ENCODE data around the gene FCN2.

FCN2 gene

GRCh38 chr9:134912126-134912840 is 31.7 kb downstream of the FCN2 start:
- no peak for DNase-seq (ENCODE audit: low spot score)

GRCh38 chr9:134913041-134913712 is 32.6 kb downstream of the FCN2 start:
- DNase-seq (ENCODE audit: low spot score) = no peak

DNA sequence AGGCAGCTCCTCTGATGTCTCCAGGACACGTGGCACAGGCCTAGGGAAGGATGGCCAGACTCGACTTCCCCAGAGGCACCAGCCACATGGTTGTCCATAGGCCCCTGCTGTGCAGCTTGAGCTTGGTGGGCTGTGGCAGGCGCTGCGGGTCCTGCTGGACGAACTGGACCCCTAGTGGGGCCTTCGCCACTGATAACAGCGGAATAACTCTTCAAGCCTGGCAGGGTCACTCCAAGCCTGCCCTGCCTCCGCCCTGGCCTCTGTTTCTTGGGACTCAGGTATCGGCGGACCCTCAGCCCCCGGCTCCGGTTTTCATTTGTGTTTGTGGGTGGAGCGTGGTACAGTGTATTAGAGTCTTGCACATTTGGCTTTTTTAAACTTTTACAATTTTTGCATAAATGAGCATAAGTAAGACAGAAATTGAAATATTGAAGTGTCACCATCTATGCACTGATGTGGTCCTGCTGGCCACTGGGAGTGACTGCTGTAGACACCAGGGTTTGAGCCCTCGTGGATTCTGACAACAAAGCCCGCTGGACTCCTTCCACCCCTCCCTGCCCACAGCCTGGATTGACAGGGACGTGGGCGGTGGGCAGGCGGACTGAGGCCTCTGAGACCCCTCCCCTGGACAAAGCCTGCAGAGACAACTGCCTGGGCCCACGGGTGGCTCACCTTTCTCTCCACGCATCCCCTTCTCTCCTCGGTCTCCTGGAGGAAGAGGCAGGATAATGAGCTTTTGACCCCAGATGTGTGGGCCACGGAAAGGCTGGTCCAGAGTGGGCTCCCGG is 33.3 kb downstream of the FCN2 start:
- DNase-seq (ENCODE audit: low spot score) = no peak

DNA sequence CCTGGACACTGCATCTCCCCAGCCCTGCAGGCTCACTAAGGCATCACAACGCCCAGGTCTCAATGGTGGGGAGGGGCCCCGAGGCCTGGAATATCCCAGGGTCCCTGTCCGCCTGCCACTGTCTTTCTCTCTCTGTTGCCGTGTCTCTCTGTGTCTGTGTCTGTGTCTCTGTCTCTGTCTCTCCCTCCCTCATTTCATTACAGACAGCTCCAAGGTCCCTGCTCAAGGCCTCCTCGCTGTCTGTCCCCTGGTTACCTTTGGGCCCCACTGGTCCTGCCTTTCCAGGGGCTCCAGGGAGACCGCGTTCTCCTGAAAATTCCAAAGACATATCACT is 33.9 kb downstream of the FCN2 start:
- no peak for DNase-seq (ENCODE audit: low spot score)

DNA sequence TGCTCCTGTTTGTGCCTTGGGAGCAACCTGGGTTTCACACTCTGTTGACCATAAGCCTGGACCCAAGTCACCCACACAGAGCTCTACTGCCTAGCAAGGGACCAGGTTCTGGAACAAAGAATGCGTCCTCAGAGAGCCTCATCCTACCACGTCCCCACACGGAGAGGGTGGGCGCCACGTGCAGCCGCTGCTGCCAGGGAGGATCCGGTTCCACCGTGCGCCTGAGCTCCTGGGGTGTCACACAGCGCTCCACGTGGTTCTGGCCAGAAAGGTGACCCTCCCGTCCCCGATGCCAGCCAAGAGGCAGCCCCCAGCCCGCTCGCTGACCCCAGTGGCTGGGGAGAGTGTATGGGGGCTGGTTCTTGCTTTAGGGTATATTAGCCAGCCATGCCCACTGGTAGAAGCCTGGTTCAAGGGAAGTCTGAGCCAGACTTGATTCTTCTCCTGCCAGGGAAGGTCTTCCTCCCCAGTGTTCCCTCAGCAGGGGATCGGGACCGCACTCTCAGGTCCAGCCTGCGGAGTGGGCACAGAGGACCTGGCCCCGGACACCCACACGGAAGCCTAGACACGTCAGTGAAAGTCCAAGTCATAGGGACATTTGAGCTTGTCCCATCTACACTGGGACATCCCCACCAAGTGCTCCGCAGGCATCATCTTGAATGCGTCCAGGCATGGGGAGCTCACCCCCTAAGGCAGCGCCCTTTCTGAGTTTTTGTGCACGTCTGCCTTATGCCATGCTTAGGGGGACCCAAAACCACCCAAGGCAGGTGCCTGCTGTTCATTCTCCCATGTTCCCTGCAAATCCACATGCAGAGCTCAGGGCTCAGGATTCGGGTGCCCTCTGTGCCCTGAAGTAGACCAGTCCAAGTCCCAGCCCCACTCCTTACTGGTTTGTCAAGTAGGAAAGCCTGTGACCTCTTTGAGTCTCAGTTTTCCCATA is 34.7 kb downstream of the FCN2 start:
- no peak for DNase-seq (ENCODE audit: low spot score)

DNA sequence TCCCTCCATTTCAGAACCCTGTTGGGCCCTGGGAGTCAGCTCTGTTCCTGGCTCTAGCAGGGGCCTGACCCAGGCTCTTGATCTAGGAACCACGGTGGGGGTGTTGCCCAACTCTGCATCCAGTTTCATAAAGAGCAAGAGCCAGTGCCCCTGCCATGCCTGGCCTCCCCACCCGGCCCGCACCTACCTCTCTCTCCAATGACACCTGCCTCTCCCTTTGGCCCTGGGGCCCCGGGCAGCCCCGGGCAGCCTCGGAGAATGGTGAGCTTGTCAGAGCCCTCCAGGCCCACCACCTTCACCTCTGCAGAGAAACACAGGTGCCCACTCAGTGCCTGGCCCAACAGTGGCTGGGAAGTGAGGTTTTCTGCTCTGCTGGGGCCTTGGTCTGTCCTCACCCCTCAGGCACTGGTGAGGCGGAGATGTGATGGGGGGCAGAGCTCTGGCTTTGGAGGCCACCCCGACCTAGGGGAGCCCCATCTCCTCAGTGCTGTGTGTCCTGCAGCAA is 35.6 kb downstream of the FCN2 start:
- DNase-seq (ENCODE audit: low spot score) = no peak

- DNase-seq (ENCODE audit: low spot score) = no peak
Measured at GRCh38 chr9:134917431-134918373, 37.1 kb downstream of the FCN2 start, which contains the start of gene FCN1. Gene FCN1, minus strand, starts transcription at chr9:134917912. Its CDS starts 41 bp downstream, at chr9:134917871.

DNA sequence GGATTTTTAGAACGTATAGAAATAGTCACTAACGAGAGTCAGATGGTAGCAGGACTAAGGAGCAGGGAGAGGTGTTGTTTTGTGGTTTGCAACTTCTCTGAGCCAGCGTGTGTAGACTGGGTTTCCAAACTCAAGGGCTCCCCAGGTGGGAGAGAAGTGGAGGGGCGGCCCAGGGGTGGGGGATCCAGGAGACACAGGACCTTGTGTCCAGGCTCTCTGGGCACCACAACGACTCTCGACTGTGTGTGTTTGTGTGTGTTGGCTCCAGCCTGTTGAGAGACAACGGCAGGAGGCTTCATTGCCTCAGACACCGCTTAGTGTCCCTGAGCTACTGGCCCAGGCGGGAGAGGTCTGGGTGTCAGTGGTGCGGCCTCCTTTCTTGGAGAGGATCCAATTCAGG is 38.0 kb downstream of the FCN2 start:
- no peak for DNase-seq (ENCODE audit: low spot score)

DNA sequence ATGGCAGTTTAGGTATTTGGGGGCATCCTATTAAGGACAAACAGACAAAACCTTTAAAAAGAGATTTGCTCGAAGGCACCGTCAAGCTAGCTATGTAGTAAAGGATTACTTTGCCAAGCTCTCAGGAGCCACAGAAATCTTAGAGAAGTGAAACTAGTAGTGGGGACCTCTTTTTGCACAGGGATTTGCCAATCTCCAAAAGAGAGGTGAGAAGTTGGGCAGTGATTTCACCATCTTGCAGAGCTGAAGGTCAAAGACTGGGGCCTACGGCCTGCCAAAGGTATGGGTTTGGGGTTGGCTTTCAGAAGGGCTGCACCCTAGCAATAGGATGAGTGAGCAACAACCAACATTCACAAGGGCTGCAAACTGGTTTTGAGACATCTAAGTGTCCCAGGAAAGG is 38.7 kb downstream of the FCN2 start:
- DNase-seq (ENCODE audit: low spot score) = no peak

DNA sequence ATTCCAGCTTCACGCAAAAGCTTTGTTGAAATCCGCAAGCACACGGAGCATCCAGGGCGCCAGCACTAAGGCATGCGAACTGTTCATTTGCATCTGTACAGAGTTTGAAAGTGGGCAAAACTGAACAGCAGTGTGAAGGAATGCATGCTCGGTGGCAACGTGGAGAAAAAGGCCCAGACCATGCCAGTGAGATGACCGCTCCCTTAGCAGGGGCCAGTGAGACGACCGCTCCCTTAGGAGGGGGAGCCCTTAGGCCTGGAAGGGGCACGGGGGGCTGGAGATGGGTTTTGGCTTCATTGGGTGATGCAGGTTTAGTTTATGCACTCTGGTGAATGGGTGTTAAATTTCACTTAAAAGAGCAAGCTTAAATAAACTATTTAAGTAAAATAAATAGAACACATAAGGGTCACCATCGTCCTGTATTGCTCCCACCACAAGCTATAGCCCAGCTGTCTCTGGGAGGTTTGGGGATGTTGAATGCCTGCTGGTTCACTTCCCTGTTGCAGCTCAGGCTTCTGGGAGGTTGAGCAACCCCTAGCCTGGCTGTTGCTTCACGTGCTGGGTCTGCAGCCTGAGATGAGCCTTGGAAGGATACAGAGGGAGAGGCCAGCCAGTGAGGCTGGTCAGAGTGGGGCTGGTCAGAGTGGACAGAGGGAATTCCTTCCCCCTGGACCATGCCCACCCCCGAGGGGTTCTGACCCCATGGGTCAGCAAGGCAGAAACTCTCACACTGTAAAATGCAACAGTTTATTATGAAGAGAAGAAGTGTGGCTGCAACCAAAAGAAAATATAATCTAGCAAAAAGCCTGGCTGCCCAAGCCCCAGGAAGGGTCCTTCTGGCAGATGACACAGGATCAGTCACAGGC is 41.7 kb downstream of the FCN2 start:
- no peak for DNase-seq (ENCODE audit: low spot score)

DNA sequence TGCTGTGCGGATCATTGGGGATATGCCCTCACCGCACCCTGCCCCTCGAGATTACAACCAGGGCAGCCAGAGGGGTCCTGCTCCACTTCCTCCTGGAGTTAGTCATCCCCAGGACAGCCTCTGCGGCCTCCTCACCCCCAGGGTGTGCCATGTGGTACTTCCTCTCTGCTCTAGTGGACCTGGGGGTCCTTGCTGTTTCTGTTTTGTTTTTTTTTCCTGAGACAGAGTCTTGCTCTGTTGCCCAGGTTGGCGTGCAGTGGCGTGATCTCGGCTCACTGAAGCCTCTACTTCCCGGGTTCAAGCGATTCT is 42.3 kb downstream of the FCN2 start:
- DNase-seq (ENCODE audit: low spot score) = no peak

- no peak for DNase-seq (ENCODE audit: low spot score)
Measured at GRCh38 chr9:134923466-134923865, 42.9 kb downstream of the FCN2 start.

GRCh38 chr9:134925011-134925511 is 44.5 kb downstream of the FCN2 start:
- DNase-seq (ENCODE audit: low spot score) = no peak

DNA sequence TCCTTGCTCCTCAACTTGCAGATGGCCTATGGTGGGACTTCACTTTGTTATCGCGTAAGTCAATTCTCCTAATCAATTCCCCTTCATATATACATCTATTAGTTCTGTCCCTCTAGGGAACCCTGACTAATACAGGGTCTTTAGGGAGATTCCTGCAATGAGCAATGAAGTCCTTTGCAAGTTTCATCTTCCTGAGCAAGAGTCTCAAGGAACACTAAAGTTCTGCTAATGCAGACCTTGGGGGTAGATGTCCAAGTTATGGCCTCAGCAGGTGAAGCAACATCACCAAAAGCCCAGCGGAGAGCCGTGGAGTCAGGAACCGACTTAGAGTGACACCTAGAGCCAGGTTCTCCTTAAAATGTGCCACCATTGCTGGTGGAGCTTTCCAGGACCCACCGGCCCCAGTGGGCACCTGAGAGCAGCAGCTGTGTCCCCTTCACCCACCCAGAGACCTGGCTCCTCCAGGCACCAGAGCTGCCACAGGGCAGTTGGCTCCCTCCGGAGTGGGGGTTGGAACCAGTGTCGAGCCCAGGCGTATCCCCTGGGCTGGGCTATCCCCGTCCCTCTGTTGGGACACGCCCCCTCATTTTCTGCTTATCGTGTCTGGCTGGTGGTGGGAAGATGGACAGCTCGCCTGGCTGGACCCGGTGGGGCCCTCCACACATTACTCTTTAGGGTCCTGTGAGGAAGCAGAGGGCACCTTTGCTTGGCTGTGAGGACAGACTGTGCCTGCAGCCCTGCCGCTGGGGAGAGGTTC is 48.0 kb downstream of the FCN2 start:
- DNase-seq (ENCODE audit: low spot score) = no peak

DNA sequence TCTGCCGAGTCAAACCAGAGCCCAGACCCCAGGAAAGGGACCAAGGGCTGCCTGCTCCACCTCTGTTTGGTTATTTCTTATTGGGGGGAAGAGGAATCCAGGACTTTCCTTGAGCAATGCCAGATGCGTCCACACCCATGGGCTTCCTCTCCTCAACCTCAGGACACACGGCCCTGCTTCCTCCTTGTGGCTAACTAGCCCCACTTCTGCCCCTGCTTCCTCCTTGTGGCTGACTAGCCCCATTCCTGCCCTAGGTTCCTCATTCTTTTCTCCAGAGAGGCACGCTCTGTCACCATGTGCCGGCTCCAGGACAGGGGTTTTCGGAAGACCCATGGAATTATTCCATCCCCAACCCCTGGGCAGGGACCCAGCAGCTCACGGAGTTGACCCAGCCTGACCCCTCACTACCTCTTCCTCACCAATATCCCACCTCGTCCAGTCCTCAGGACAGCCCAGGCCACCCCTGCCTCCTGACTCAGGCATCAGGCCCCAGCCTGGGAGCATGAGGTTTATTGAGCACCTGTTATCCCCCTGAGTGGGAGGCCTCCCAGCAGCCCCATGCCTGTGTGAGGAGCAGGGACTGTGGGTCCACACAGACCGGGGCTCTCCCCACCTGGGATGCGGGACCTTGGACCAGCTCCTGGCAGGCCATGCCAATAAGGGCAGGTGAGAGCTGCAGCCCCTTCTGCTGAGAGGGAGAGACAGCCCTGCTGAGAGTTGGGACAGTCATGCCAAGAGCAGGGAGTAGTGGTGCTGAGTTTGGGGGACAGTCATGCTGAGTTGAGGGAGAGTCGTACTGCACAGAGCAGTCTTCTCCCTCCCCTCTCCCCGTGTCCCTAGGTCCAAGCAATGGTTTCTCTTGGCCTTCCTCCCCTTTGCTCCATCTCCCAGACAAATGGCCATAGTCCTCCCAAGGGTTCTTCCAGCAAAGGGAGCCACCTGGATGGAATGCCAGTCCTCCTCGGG is 48.9 kb downstream of the FCN2 start:
- no peak for DNase-seq (ENCODE audit: low spot score)

GRCh38 chr9:134930398-134930797 is 49.8 kb downstream of the FCN2 start:
- no peak for DNase-seq (ENCODE audit: low spot score)

- no peak for DNase-seq (ENCODE audit: low spot score)
Measured at GRCh38 chr9:134932171-134932570, 51.6 kb downstream of the FCN2 start.

DNA sequence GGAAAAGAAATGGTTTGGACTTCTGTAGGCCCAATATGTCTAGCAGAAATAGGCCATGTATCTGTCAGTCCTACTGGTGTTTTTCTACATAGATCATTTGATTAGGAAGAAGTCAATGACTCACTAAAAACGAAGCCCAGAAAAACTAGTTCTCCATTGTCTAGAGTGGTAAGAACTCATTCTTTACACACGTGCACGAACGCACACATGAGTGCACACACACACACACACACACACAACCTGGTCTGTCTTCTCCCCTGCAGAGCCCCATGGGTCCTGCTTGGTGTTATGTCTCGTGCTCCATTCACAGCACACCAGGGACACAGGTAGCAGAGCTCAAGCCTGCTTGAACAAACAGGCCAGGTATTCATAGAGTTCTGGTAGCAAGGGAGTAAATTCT is 52.0 kb downstream of the FCN2 start:
- DNase-seq (ENCODE audit: low spot score) = no peak
